Fibroblast of skin of abdomen (primary cell): ENCODE data around the gene ASMT. TPM values are rescaled to one million over a fixed set of nuclear protein-coding genes. Genes with fewer than 3 reads are reported as not detected.
"Not testable (repeated sequence)": the region's sequence is repeated elsewhere in the genome, so short reads cannot be mapped to it uniquely, and the experiment has no call there.

Source experiments
- DNase-seq: peaks from one replicate; pipeline ENCODE4 v3.0.0-alpha.2; 2013
- polyA plus RNA-seq, 2 experiments: library from polyadenylated mRNA; unstranded; fragments of 120-200 nt; gene quantifications; one replicate each; pipeline ENCODE4 v1.2.1, GENCODE V29; 2013; ENCODE audit not compliant: insufficient read length in 2 of 2

The ASMT gene
- 0.09 TPM for polyA plus RNA-seq (2013, experiment 1 of 2; ENCODE audit: insufficient read length)
- polyA plus RNA-seq (2013, experiment 2 of 2; ENCODE audit: insufficient read length): 0.15 TPM

GRCh38 chrX:1614927-1615326 is at the start of gene ASMT:
TSS of gene ASMT (plus strand) at chrX:1615059. CDS start at chrX:1615200, 141 bp downstream.
- no peak for DNase-seq

- not testable (repeated sequence) for DNase-seq
These were observed 40.7 kb upstream of the ASMT start for GRCh38 chrX:1574181-1574580.

- DNase-seq: no peak
These were observed 38.5 kb upstream of the ASMT start for GRCh38 chrX:1576201-1576992.

DNA sequence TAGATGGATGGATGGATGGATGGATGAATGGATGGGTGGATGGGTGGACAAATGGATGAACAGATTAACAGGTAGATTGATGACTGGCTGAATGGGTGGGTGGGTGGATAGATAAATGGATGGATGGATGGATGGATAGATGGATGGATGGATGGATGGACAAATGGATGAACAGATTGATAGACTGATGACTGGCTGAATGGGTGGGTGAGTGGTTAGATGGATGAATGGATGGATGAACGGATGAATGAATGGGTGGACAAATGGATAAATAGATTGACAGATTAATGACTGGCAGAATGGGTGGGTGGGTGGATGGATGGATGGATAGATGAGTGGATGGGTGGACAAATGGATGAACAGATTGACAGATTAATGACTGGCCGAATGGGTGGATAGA is 37.0 kb upstream of the ASMT start:
- no peak for DNase-seq

GRCh38 chrX:1578511-1579173 is 36.2 kb upstream of the ASMT start:
- no peak for DNase-seq

GRCh38 chrX:1581132-1581531 is 33.7 kb upstream of the ASMT start:
- DNase-seq: no peak

DNA sequence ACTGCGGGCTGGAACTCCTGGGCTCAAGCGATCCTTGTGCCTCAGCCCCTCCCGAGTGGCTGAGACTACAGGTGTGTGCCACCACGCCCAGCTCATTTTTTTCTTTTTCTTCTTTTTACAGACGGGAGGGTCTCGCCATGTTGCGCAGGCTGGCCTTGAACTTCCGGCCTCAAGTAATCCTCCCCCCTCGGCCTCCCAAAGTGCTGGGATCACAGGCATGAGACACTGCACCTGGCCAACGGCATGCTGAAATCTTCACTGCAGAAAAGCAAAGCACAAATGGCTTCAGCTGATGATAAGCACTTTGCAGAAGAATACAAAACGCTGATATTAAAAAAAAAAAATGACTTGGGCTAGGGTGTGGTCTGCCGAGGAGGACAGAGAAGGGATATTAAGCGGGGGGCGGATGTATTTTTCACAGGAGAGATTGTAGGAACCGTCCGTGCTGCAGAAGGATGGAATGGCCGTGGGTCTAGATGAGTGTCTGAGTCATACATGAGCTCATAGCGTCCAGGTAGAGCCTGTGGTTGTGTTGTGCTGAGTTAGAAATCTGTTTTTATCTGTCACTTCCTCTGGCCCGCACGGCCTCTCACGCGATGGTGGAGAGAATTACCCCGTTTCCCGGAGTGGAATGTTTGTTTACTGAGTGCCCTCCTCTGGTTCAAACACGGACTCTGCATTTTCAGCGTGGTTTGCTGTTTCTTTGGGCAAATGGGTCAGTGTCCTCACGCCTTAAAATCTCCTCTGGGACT is 32.0 kb upstream of the ASMT start:
- DNase-seq: no peak

GRCh38 chrX:1584237-1585011 is 30.4 kb upstream of the ASMT start:
- no peak for DNase-seq

GRCh38 chrX:1587161-1587560 is 27.7 kb upstream of the ASMT start:
- no peak for DNase-seq

- no peak for DNase-seq
These were observed 25.3 kb upstream of the ASMT start for GRCh38 chrX:1589356-1590130.

GRCh38 chrX:1591102-1591862 is 23.6 kb upstream of the ASMT start, which contains the start of gene AKAP17A:
TSS of gene AKAP17A (plus strand) at chrX:1591604. CDS start at chrX:1593463, 1,859 bp downstream.
- DNase-seq: peak; percentile 95

GRCh38 chrX:1591863-1592469 is 22.9 kb upstream of the ASMT start:
- no peak for DNase-seq

DNA sequence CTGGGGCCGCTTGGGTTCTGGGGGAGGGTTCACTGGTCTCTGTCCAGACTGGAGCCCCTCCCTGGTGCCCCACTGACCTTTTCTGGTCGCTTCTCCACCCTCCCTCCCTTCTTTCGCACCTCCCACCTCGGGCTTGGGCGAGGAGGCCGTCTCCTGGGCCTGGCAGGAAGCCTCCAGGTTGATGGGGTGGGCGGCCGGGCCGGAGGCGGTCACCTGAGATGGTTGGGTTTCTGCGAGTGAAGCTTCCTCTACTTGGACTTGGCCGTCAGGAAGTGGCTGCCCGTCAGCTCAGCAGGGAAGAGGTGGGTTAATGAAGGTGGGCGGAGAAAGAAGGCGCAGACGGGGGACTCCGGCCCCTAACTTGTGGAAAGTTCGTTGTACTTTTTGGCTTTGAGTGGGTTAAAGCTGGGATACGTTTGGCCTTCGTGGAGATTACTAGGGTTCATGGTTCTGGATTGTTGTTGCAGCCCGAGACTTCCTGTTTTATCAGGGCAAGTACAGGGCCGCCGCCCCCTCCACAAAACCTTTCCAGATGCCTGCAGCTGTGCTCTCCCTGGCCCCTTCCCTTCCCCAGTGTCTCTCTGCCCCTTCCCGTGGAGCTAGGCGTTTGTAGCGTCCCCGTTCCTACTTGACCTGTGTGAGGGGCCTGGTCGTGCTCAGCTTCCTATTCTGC is 22.3 kb upstream of the ASMT start:
- DNase-seq: no peak

DNA sequence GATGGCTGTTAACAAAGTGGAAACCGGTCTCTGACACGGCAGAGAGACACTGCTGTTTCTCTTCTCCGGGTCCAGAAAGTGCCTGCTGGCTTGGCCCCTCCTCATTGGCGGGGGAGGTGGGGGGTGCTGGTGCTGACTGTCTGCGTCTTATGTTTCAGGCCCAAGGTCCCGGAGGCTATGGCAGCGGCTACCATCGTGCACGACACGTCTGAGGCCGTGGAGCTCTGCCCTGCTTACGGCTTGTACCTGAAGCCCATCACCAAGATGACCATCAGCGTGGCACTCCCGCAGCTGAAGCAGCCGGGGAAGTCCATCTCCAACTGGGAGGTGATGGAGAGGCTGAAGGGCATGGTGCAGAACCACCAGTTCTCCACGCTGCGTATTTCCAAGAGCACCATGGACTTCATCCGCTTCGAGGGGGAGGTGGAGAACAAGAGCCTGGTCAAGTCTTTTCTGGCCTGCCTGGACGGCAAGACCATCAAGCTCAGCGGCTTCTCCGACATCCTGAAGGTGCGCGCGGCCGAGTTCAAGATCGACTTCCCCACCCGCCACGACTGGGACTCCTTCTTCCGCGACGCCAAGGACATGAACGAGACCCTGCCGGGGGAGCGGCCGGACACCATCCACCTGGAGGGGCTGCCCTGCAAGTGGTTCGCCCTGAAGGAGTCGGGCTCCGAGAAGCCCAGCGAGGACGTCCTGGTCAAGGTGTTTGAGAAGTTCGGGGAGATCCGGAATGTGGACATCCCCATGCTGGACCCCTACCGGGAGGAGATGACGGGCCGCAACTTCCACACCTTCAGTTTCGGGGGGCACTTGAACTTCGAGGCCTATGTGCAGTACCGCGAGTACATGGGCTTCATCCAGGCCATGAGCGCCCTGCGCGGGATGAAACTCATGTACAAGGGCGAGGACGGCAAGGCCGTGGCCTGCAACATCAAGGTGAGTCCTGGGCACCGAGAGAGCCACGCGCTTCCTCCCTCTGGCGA is 21.3 kb upstream of the ASMT start:
- DNase-seq: no peak

GRCh38 chrX:1595711-1596060 is 19.2 kb upstream of the ASMT start:
- no peak for DNase-seq

DNA sequence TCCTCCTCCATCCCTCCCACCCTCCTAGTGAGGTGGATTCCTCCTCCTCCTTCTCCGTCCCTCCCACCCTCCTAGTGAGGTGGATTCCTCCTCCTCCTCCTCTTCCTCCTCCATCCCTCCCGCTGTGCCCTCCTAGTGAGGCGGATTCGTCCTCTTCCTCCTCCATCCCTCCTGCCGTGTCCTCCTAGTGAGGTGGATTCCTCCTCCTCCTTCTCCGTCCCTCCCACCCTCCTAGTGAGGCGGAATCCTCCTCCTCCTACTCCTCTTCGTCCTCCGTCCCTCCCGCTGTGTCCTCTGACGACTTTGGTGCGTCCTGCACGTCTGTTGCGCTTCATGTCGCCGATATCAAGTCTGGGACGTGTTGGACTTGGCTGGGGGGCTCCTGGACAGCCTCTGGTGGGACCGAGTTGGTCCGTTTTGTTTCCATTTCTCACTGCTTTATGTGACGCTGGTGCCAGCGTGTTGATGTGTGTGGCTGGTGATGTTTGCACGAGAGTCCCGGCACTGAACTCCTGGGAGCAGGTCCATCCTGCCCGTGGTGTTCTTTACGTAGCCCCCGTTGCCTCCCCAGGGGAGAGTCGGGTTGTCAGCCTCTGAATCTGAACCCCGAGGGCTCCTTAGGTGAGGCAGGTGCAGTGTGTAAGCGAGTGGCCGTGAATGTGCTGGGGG is 18.0 kb upstream of the ASMT start:
- DNase-seq: no peak

DNA sequence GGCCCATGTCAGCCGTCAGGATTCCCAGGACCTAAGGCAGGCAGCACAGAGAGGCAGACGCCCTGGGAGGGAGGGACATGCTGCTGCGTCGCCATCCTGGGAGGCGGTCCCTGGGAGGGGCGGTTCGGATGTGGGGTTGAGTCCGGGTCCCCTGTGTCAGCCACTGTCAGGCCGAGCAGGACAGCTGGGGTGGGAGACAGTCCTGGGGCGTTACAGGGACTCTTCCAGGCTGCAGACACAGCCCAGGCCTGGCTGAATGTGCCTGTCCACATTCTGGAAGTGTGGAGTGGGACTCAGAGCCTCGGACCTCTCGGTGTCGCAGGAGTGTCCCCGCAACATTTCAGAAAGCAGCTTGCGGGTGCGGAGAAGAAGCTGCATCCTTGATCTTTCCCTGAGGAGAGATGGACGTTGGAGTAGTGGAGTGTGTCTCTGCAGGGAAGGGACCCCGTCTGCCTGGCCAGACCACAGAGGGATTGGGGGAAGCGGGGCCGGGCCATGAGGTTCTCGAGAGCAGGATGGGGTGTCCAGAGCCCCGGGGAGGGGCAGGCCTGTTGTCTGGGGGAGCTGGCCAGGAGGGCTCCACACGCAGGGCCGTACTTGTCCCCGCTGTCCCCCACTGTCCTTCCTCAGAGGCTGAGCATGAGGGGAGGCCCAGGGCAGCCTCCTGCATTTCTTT is 17.4 kb upstream of the ASMT start:
- DNase-seq: no peak
